GM13977 (cell line): ENCODE results near the gene AGAP3.

Experiments
- DNase-seq: peaks from one replicate; pipeline ENCODE4 v3.0.0; 2012; ENCODE audit warnings: low spot score
- CTCF ChIP-seq: IDR thresholded peaks from 2 replicates; pipeline ENCODE4 v1.5.1; 2012; ENCODE audit warnings: mild to moderate bottlenecking, control low read depth; ENCODE audit not compliant: insufficient read depth; ENCODE audit errors: extremely low read depth, missing control alignments
- in situ Hi-C: fragments of 300-500 bp; cut with MboI; formaldehyde crosslinking; loops from one replicate; pipeline ENCODE4 v1.12.0; 2022; ENCODE audit warnings: low sequenced_read_pairs, low pct_unique_long_range_greater_than_20kb, mixed read lengths, inconsistent platforms; ENCODE audit not compliant: unreplicated experiment

The AGAP3 gene

GRCh38 chr7:151051108-151051507, 35.2 kb upstream of the AGAP3 start:
- in situ Hi-C loops: no loop called here
- TF ChIP-seq CTCF: no peak
- no peak for DNase-seq

- no peak for DNase-seq
- TF ChIP-seq CTCF: no peak
- in situ Hi-C loops: no loop called here
Observed at GRCh38 chr7:151053096-151053495, 33.2 kb upstream of the AGAP3 start.

GRCh38 chr7:151053751-151054150, 32.5 kb upstream of the AGAP3 start:
- in situ Hi-C loops: no loop called here
- no peak for TF ChIP-seq CTCF
- no peak for DNase-seq

- TF ChIP-seq CTCF: no peak
- in situ Hi-C loops: no loop called here
- no peak for DNase-seq
Observed at GRCh38 chr7:151056283-151056665, 30.0 kb upstream of the AGAP3 start.

GRCh38 chr7:151056666-151057505, 29.4 kb upstream of the AGAP3 start:
- in situ Hi-C loops: no loop called here
- DNase-seq: no peak
- TF ChIP-seq CTCF: no peak

GRCh38 chr7:151057506-151057988, 28.7 kb upstream of the AGAP3 start, which contains the start of gene CDK5:
Gene CDK5, minus strand, starts transcription at chr7:151057897. Its CDS starts 49 bp downstream, at chr7:151057848.
- TF ChIP-seq CTCF: no peak
- DNase-seq: no peak
- in situ Hi-C loops: no loop called here
